ENCODE data around the gene FOSL2. TPM values are rescaled to one million over a fixed set of nuclear protein-coding genes. Genes with fewer than 3 reads are reported as not detected.

Gene FOSL2
- total RNA-seq, 2 donors from 2014 or later: 44.5 to 52.5 TPM

DNA sequence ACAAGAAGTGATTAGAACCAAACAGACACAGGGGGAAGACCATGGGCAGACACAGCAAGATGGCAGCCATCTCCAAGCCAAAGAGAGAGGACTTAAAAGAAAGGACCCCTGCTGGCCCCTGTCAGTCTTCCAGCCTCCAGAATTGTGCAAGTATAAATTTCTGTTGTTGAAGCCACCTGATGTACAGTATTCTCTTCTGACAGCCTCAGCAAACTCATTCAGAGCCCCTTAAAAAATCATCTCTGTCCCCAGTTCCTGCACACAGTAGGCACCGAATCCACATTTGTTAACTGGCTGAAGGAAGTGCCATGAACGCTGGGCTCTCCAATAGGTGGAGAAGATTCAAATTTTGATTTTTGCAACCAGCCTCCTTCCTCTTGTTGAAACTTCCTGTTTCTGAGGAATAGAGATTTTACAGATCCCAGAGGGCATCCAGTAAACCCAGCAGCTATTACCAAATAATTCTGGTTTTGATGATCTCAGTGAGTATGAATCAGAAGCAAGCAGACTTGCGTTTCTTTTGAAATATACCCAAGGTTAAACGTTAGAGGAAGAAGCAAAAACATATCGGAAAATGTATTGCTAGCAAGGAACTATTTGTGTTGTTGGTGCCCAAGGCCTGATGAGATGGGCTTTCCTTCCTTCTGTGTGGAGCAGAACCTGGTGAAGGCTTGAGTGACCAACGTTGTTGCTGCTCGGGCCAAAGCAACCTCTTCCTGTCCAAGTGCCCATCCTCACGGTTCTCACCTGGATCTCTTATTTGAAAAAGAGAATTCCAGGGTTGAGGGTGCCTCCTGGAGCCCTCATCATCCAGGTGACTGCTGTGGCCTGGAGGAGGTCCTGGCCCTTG is 55.5 kb downstream of the FOSL2 start:
- peak in 1 of 2 donors; percentile 32 for ATAC-seq
- peaks cover 36 to 39% of the 10 kb centered on the region in 2 donors for H3K4me1 Mint-ChIP-seq (ENCODE audit: low read depth in 2 of 2)

DNA sequence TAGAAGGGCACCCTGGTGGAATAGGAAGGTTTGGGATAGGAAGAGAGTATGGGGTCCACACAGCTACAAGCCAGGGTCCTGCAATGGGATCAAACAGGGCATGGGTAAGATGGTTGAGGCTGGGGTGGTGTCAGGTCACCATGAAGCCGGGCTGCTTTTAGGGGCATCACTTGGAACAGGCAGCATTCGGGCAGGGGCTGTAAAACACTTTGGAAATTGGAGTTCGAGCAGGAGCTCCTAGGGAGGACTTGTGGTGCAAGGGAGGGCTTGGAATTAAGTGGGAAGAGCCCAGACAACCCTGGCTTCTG is 56.1 kb downstream of the FOSL2 start:
- Mint-ChIP-seq H3K27me3 (no peaks in the 10 kb centered on the region), H3K4me3 (peak overlapping the region; percentile 63), H3K4me1 (ENCODE audit: low read depth in 2 of 2) (peaks cover 37 to 39% of the 10 kb centered on the region in 2 donors), H3K9me3 (no peaks in the 10 kb centered on the region), H3K36me3 (no peaks in the 10 kb centered on the region), H3K27ac (peak overlapping the region; percentile 87 to 90)
- DNase-seq (ENCODE audit: low spot score) (no peak), ATAC-seq (no peak)

More for the DNA sequence above, 55.5 kb downstream of the FOSL2 start:
- H3K27me3 Mint-ChIP-seq: no peaks in the 10 kb centered on the region
- no peaks in the 10 kb centered on the region for H3K9me3 Mint-ChIP-seq
- H3K4me3 Mint-ChIP-seq: peak overlapping the region; percentile 63
- H3K36me3 Mint-ChIP-seq: no peaks in the 10 kb centered on the region
- peak overlapping the region; percentile 87 to 90 for H3K27ac Mint-ChIP-seq
- DNase-seq (ENCODE audit: low spot score): no peak

GRCh38 chr2:28449126-28449487 is 56.4 kb downstream of the FOSL2 start:
- Mint-ChIP-seq H3K27ac (peak overlapping the region; percentile 87 to 90), H3K36me3 (no peaks in the 10 kb centered on the region), H3K4me1 (ENCODE audit: low read depth in 2 of 2) (peaks cover 37 to 39% of the 10 kb centered on the region in 2 donors), H3K9me3 (no peaks in the 10 kb centered on the region), H3K27me3 (no peaks in the 10 kb centered on the region), H3K4me3 (peak overlapping the region; percentile 79)
- ATAC-seq (no peak), DNase-seq (ENCODE audit: low spot score) (no peak)

- Mint-ChIP-seq H3K27me3 (no peaks in the 10 kb centered on the region), H3K36me3 (no peaks in the 10 kb centered on the region), H3K4me3 (peak overlapping the region; percentile 79), H3K4me1 (ENCODE audit: low read depth in 2 of 2) (peaks cover 37 to 39% of the 10 kb centered on the region in 2 donors), H3K27ac (peak overlapping the region; percentile 87 to 90), H3K9me3 (no peaks in the 10 kb centered on the region)
- DNase-seq (ENCODE audit: low spot score) (peak; percentile 79), ATAC-seq (peak; percentile 79 to 83)
Measured at GRCh38 chr2:28449488-28450395, 57.1 kb downstream of the FOSL2 start.

DNA sequence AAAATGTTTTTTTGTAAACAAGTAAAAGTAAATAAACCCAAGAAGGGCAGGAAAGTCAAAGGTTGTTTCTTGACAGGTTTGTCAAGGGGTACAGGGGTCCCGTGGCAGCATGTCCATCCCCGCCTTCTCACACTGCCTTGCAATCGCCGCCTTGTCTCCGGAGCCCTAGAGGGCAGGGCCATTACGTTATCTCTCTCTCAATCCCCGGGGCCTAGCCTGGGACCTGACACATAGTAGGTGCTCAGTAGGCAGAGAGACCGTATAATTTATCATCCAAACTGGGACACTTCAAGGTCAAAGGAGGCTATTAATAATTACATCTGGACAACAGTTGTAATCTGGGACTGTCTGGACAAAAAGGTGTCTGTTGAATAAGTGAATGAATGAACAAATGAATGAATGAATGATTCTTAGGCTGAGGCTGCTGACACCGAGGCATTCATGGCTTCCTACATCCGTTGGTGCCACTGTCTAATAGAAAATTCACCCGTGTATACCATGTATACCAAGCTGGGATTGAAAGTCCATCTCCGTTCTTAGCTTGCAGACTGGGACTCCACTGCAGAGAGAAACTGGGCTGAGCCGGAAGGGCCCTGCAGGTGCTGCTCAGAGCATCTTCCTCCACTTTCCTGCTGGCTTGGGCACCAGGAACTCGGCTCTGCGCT is 58.4 kb downstream of the FOSL2 start:
- peak overlapping the region; percentile 87 to 90 for H3K27ac Mint-ChIP-seq

GRCh38 chr2:28451793-28452533 is 59.3 kb downstream of the FOSL2 start:
- DNase-seq (ENCODE audit: low spot score) (no peak), ATAC-seq (no peak)
- Mint-ChIP-seq H3K4me1 (ENCODE audit: low read depth in 2 of 2) (peaks cover 37 to 39% of the 10 kb centered on the region in 2 donors), H3K27ac (peak overlapping the region in 1 of 2 donors; percentile 87), H3K9me3 (no peaks in the 10 kb centered on the region), H3K4me3 (no peak overlapping the region), H3K36me3 (no peaks in the 10 kb centered on the region), H3K27me3 (no peaks in the 10 kb centered on the region)

More for the DNA sequence above, 58.4 kb downstream of the FOSL2 start:
- Mint-ChIP-seq H3K4me1 (ENCODE audit: low read depth in 2 of 2) (peaks cover 37 to 39% of the 10 kb centered on the region in 2 donors), H3K27me3 (no peaks in the 10 kb centered on the region), H3K4me3 (no peak overlapping the region), H3K9me3 (no peaks in the 10 kb centered on the region), H3K36me3 (no peaks in the 10 kb centered on the region)
- DNase-seq (ENCODE audit: low spot score) (no peak), ATAC-seq (no peak)

- Mint-ChIP-seq H3K27me3 (no peaks in the 10 kb centered on the region), H3K9me3 (no peaks in the 10 kb centered on the region), H3K4me1 (ENCODE audit: low read depth in 2 of 2) (peaks cover 36 to 37% of the 10 kb centered on the region in 2 donors), H3K27ac (peak overlapping the region; percentile 33 to 43), H3K4me3 (no peak overlapping the region), H3K36me3 (no peaks in the 10 kb centered on the region)
- ATAC-seq (peak; percentile 79 to 87), DNase-seq (ENCODE audit: low spot score) (peak; percentile 81)
Measured at GRCh38 chr2:28452534-28453081, 60.0 kb downstream of the FOSL2 start.

GRCh38 chr2:28453396-28453795 is 60.7 kb downstream of the FOSL2 start:
- ATAC-seq: no peak
- H3K27me3 Mint-ChIP-seq: no peaks in the 10 kb centered on the region
- no peak for DNase-seq (ENCODE audit: low spot score)
- H3K4me3 Mint-ChIP-seq: no peak overlapping the region
- peaks cover 28 to 29% of the 10 kb centered on the region in 2 donors for H3K4me1 Mint-ChIP-seq (ENCODE audit: low read depth in 2 of 2)
- H3K27ac Mint-ChIP-seq: no peak overlapping the region
- H3K9me3 Mint-ChIP-seq: no peaks in the 10 kb centered on the region
- no peaks in the 10 kb centered on the region for H3K36me3 Mint-ChIP-seq

- no peak for ATAC-seq
- H3K36me3 Mint-ChIP-seq: no peaks in the 10 kb centered on the region
- H3K4me3 Mint-ChIP-seq: no peak overlapping the region
- no peak for DNase-seq (ENCODE audit: low spot score)
- no peaks in the 10 kb centered on the region for H3K27me3 Mint-ChIP-seq
- no peak overlapping the region for H3K27ac Mint-ChIP-seq
- no peaks in the 10 kb centered on the region for H3K9me3 Mint-ChIP-seq
- peaks cover 22 to 23% of the 10 kb centered on the region in 2 donors for H3K4me1 Mint-ChIP-seq (ENCODE audit: low read depth in 2 of 2)
Measured at GRCh38 chr2:28454016-28454930, 61.6 kb downstream of the FOSL2 start.

- Mint-ChIP-seq H3K36me3 (peaks cover 8% of the 10 kb centered on the region), H3K9me3 (no peaks in the 10 kb centered on the region), H3K27me3 (peaks cover 3 to 6% of the 10 kb centered on the region in 2 donors), H3K4me3 (no peak overlapping the region), H3K27ac (no peak overlapping the region), H3K4me1 (ENCODE audit: low read depth in 2 of 2) (peaks cover 7 to 9% of the 10 kb centered on the region in 2 donors)
- no peak for DNase-seq (ENCODE audit: low spot score)
- no peak for ATAC-seq
Measured at GRCh38 chr2:28457237-28457636, 64.6 kb downstream of the FOSL2 start.

DNA sequence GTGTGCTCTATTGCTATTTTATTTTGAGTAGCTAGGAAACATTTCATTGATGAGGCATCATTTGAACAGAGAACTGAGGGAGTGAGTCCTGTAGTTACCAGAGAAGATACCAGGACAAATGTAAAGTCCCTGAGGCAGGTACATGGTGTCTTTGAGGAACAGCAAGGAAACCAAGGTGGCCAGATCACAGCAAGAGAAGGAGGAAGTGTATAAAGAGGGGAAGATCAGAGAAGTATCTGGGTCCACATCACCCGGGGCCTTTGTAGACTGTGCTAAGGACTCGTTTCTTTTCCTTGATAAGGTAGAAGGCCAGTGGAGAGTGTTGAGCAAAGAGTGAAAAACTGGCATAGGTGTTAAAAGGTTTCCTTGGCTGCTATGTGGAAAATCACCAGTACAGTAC is 68.4 kb downstream of the FOSL2 start:
- no peak overlapping the region for H3K4me3 Mint-ChIP-seq
- no peak overlapping the region for H3K27ac Mint-ChIP-seq
- H3K27me3 Mint-ChIP-seq: peaks cover 6 to 13% of the 10 kb centered on the region in 2 donors
- H3K9me3 Mint-ChIP-seq: peaks cover 7% of the 10 kb centered on the region
- peaks cover 12% of the 10 kb centered on the region for H3K36me3 Mint-ChIP-seq
- DNase-seq (ENCODE audit: low spot score): no peak
- no peak for ATAC-seq
- peaks cover 14 to 23% of the 10 kb centered on the region in 2 donors for H3K4me1 Mint-ChIP-seq (ENCODE audit: low read depth in 2 of 2)

GRCh38 chr2:28462122-28462521 is 69.5 kb downstream of the FOSL2 start:
- H3K4me1 Mint-ChIP-seq (ENCODE audit: low read depth in 2 of 2): peaks cover 14 to 23% of the 10 kb centered on the region in 2 donors
- peaks cover 7% of the 10 kb centered on the region for H3K9me3 Mint-ChIP-seq
- ATAC-seq: no peak
- H3K27me3 Mint-ChIP-seq: peaks cover 6 to 13% of the 10 kb centered on the region in 2 donors
- H3K27ac Mint-ChIP-seq: no peak overlapping the region
- no peak for DNase-seq (ENCODE audit: low spot score)
- no peak overlapping the region for H3K4me3 Mint-ChIP-seq
- peaks cover 12% of the 10 kb centered on the region for H3K36me3 Mint-ChIP-seq
